Urinary bladder (tissue), 4 donors: ENCODE data around the gene FKBP9. TPM values are rescaled to one million over a fixed set of nuclear protein-coding genes. Genes with fewer than 3 reads are reported as not detected.
"Not testable (repeated sequence)": the region's sequence is repeated elsewhere in the genome, so short reads cannot be mapped to it uniquely, and the experiment has no call there.

Experiments
- DNase-seq: peaks from one replicate; pipeline ENCODE4 v3.0.0-alpha.2; 2015; ENCODE audit errors: extremely low spot score
- H3K27ac ChIP-seq: one replicate; pipeline ENCODE4 v1.5.1; 2013; ENCODE audit warnings: low read depth, mild to moderate bottlenecking, moderate library complexity
- H3K36me3 ChIP-seq: one replicate; pipeline ENCODE4 v1.6.1; 2013; ENCODE audit warnings: mild to moderate bottlenecking, moderate library complexity; ENCODE audit not compliant: insufficient read depth
- H3K4me1 ChIP-seq: one replicate; pipeline ENCODE4 v1.6.1; 2013; ENCODE audit warnings: mild to moderate bottlenecking, moderate library complexity; ENCODE audit not compliant: insufficient read depth
- H3K4me3 ChIP-seq: one replicate; pipeline ENCODE4 v1.5.1; 2013; ENCODE audit warnings: low read depth, low read length
- WGBS: extraction: QIAGEN DNeasy Blood & Tissue Kit; methylation state at CpG from one replicate; pipeline ENCODE4 v1.1.7; 2013; 5-methylcytosine and 5-hydroxymethylcytosine counted together
- polyA plus RNA-seq: library from polyadenylated mRNA; stranded (reverse); fragments of 200-250 nt; gene quantifications from one replicate; pipeline ENCODE4 v1.2.3, GENCODE V29; 2013
- total RNA-seq: library from RNA; depleted of rRNA; stranded (reverse); fragments of >200 nt; gene quantifications from one replicate; pipeline ENCODE4 v1.2.3, GENCODE V29; 2014
- donor health status: healthy with polysubstance abuse.
- donor health status: healthy.

The FKBP9 gene
- total and polyA plus RNA-seq, 2 donors, result 75.1 to 232 TPM

- not testable (repeated sequence) for H3K4me1 ChIP-seq, H3K4me3 ChIP-seq, H3K36me3 ChIP-seq, H3K27ac ChIP-seq, DNase-seq
- WGBS, result 93% methylated on average over 8 of the region's 8 CpGs
Measured at GRCh38 chr7:33005193-33005592, 48.0 kb downstream of the FKBP9 start.

- DNase-seq, H3K4me1 ChIP-seq, H3K27ac ChIP-seq, H3K36me3 ChIP-seq, H3K4me3 ChIP-seq: not testable (repeated sequence)
- 93% methylated on average over 4 of the region's 4 CpGs for WGBS
Measured at GRCh38 chr7:33005690-33006089, 48.5 kb downstream of the FKBP9 start.

GRCh38 chr7:33009734-33010133 lies 52.5 kb downstream of the FKBP9 start:
- H3K4me1 ChIP-seq, result no peaks in the 10 kb centered on the region
- 91% methylated on average over 2 of the region's 2 CpGs for WGBS
- H3K4me3 ChIP-seq, result no peak overlapping the region
- no peak overlapping the region for H3K27ac ChIP-seq
- H3K36me3 ChIP-seq, result no peaks in the 10 kb centered on the region
- DNase-seq, result no peak

GRCh38 chr7:33012364-33012763 lies 55.1 kb downstream of the FKBP9 start:
- Histone ChIP-seq H3K36me3 (peaks cover 3% of the 10 kb centered on the region), H3K27ac (no peak overlapping the region), H3K4me1 (no peaks in the 10 kb centered on the region), H3K4me3 (no peak overlapping the region)
- no peak for DNase-seq

GRCh38 chr7:33024189-33024757 lies 67.0 kb downstream of the FKBP9 start:
- no peak overlapping the region for H3K4me3 ChIP-seq
- WGBS, result 68% methylated on average over 4 of the region's 4 CpGs
- no peaks in the 10 kb centered on the region for H3K4me1 ChIP-seq
- no peak for DNase-seq
- no peak overlapping the region for H3K27ac ChIP-seq
- peaks cover 2% of the 10 kb centered on the region for H3K36me3 ChIP-seq

- DNase-seq, result no peak
- Histone ChIP-seq H3K4me1 (no peaks in the 10 kb centered on the region), H3K36me3 (no peaks in the 10 kb centered on the region), H3K27ac (no peak overlapping the region), H3K4me3 (no peak overlapping the region)
- WGBS, result 96% methylated on average over 2 of the region's 2 CpGs
Measured at GRCh38 chr7:33035776-33036175, 78.5 kb downstream of the FKBP9 start.

- no peak overlapping the region for H3K4me3 ChIP-seq
- no peaks in the 10 kb centered on the region for H3K4me1 ChIP-seq
- H3K36me3 ChIP-seq, result no peaks in the 10 kb centered on the region
- DNase-seq, result no peak
- no peak overlapping the region for H3K27ac ChIP-seq
- WGBS, result 32% methylated on average over 2 of the region's 2 CpGs
Measured at GRCh38 chr7:33038639-33039038, 81.4 kb downstream of the FKBP9 start.

- no peaks in the 10 kb centered on the region for H3K36me3 ChIP-seq
- no peak for DNase-seq
- H3K4me1 ChIP-seq, result no peaks in the 10 kb centered on the region
- 26% methylated on average over 5 of the region's 5 CpGs for WGBS
- H3K4me3 ChIP-seq, result peak overlapping the region; percentile 26
- no peak overlapping the region for H3K27ac ChIP-seq
Measured at GRCh38 chr7:33039257-33039902, 82.1 kb downstream of the FKBP9 start.

GRCh38 chr7:33039903-33040292 lies 82.7 kb downstream of the FKBP9 start:
- H3K4me3 ChIP-seq, result peak overlapping the region; percentile 26
- 46% methylated on average over 1 of the region's 1 CpG for WGBS
- H3K4me1 ChIP-seq, result no peaks in the 10 kb centered on the region
- no peaks in the 10 kb centered on the region for H3K36me3 ChIP-seq
- no peak for DNase-seq
- no peak overlapping the region for H3K27ac ChIP-seq

- no peak for DNase-seq
- no peaks in the 10 kb centered on the region for H3K36me3 ChIP-seq
- H3K27ac ChIP-seq, result no peak overlapping the region
- H3K4me1 ChIP-seq, result no peaks in the 10 kb centered on the region
- WGBS, result 69% methylated on average over 9 of the region's 9 CpGs
- no peak overlapping the region for H3K4me3 ChIP-seq
Measured at GRCh38 chr7:33040803-33041516, 83.7 kb downstream of the FKBP9 start.

GRCh38 chr7:33041631-33042428 lies 84.6 kb downstream of the FKBP9 start:
- H3K27ac ChIP-seq, result no peak overlapping the region
- WGBS, result 92% methylated on average over 8 of the region's 8 CpGs
- H3K4me1 ChIP-seq, result no peaks in the 10 kb centered on the region

GRCh38 chr7:33043501-33044400 lies 86.5 kb downstream of the FKBP9 start:
- H3K27ac ChIP-seq, result no peak overlapping the region
- DNase-seq, result no peak
- no peak overlapping the region for H3K4me3 ChIP-seq
- no peaks in the 10 kb centered on the region for H3K4me1 ChIP-seq
- WGBS, result 87% methylated on average over 6 of the region's 6 CpGs
- H3K36me3 ChIP-seq, result no peaks in the 10 kb centered on the region

More at GRCh38 chr7:33041631-33042428, 84.6 kb downstream of the FKBP9 start:
- Histone ChIP-seq H3K36me3 (no peaks in the 10 kb centered on the region), H3K4me3 (no peak overlapping the region)
- DNase-seq, result no peak

GRCh38 chr7:33044401-33044718 lies 87.1 kb downstream of the FKBP9 start:
- no peak for DNase-seq
- H3K4me3 ChIP-seq, result no peak overlapping the region
- H3K36me3 ChIP-seq, result no peaks in the 10 kb centered on the region
- no peak overlapping the region for H3K27ac ChIP-seq
- H3K4me1 ChIP-seq, result no peaks in the 10 kb centered on the region
- 77% methylated on average over 3 of the region's 3 CpGs for WGBS
